Stimulated activated CD8-positive, alpha-beta memory T cell treated with anti-CD3 and anti-CD28 coated beads, Interleukin-15, amount 100 ng/mL, for 24 hours (primary cell): ENCODE measurements around the gene SMARCAL1.

Source experiments
- DNase-seq: peaks from one replicate; pipeline ENCODE4 v3.0.0-alpha.2; 2020; ENCODE audit warnings: low read depth

Gene SMARCAL1

DNA sequence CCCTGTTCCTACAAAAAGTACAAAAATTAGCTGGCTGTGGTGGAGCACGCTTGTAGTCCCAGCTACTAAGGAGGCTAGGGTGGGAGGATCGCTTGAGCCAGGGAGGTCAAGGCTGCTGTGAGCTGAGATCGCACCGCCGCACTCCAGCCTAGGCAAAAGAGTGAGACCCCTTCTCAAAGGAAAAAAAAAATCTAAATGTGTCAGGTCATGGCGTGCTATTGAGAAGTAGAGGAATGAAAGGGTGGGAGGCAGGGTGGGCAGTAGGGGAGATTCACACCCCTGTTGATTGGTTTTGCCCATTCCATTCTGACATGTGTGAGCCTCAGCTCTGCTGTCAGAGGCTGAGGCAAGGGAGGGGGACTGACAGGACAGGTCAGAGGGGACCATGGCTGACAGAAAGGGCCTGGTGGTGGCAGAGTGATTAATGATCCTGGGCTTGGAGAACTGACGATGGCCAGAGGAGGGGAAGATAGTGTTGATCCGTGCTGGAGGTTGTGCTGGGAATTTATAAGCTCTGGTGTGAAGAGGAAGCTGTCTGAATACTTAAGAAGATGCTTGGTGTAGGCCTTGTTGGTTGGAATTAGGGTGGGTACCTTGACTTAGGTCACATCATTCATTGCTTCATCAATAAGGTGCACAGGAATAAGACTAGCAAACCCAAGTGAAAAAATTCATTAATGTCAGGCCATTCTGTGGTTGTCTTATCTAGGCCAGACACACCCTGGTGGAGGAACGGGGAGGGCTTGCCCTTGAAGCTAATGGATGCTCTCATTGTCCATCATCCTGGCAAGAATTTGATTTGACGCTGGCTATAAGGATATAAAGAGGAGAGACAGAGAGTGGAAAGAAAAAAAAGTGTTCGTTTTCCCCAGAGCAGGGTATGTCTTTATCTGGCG lies 19.1 kb upstream of the SMARCAL1 start:
- no peak for DNase-seq

DNA sequence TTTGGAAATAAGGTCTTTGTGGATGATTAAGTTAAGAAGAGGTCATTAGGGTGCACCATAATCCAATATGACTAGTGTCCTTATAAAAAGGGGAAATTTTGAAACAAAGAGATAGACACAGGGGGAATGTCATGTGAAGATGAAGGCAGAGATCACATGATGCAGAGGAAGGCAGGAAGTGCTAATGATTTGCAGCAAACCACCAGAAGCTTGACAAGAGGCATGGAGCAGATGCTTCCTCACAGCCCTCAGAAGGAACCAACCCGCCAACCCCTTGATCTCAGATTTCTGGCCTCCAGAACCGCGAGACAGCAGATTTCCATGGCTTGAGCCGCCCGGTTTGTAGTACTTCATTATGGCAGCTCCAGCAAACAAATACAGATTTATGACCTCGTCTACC lies 17.4 kb upstream of the SMARCAL1 start:
- no peak for DNase-seq

DNA sequence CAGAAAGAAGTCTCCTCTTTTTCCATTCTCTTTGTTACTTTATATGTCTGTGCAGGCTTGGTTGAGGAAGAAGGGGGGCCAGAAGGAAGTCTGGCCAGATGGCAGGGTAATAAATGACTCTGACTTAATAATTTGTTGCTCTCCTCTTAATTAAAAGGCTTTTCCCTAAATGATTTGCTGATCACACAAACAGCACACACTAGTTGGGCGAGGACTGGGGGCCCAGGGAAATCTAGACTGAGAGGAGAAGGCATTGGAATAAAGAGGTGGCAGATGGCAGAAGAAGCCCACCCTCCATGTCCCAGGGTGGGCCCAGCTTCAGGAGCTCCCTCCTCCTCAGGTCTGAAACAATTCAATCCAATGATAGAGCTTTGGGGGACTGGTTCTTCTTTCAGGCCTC lies 12.7 kb upstream of the SMARCAL1 start:
- DNase-seq: no peak

DNA sequence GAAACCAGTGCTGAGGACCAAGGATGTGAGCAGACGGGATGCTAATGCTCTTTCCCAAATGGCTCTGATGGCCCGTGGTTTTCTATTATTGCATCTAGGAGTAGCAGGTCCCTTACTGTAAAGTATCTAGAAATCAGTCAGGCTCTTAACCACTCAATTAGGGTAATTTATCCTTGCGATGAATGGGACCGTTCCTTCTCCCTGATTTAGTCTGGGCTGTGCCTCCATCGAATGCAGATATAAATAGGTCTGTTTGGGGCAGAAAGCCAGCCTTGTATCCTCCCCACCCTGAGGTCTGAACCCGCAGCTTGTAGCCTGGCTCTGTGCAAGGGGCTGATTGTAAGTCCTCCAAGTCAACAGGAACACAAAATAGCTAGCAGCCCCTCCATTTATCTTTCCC lies 9.5 kb upstream of the SMARCAL1 start:
- no peak for DNase-seq

DNA sequence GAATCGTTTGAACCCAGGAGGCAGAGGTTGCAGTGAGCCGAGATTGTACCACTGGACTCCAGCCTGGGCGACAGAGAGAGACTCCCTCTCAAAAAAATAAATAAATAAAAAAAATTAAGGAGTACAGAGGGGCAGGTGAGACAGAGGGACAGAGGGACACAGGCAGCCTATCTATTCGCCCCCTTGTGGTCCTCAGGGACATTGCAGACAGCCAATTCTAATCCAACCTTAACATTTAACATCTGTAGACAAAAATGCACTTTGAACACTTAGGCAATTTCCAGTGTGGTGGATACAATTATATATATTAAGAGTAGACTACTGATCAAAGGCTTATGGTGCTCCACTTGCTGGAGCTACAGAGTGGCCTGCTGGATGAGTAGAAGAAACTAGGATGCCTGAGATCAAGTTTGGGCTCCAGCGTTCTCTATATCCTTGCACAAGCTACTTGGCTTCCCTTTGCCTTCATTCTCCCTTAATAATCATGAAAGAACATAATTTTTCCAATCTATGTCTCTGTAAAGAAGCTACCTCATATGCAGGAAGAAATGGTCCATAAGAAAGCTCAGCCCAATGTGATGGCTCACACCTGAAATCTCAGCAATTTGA lies 8.2 kb upstream of the SMARCAL1 start:
- peak; percentile 8 for DNase-seq

DNA sequence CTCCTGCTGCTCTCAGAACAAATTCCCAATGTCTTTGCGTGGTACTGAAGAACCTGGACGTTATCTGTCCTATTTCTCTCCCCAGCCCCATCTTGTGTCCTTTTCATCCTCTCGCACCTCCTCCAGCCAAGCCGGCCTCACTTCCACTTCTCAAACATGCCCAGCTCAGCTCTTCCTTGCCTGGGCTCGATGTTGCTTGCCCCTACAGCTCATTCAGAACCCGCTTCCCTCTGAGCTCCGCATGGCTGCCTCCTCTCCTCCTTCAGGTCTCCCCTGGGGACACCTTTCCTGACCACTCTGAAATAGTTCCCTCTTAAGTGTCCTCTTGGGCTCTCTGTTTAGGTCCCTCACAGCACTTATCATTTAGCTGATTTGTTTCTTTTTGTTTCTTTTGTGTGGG lies 6.7 kb upstream of the SMARCAL1 start:
- no peak for DNase-seq

DNA sequence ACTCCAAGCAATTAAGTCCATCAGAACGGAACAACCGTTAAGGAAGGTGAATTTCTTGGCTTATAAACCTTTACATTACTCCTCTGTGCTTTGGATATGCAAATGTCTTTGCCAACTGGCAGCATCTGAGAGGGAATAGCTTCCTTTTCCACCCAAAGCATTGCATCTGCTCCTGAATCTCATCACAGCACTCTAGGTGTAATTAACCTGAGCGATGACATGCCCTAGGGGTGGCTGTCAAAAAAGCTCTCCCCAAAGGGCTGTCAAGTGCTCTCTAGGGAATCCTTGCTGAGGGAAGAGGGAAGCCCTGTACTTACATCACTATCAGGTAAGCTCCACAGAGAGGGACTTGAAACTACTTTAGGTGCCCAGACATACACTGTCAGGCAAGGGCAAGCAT lies 5.5 kb upstream of the SMARCAL1 start:
- DNase-seq: no peak

DNA sequence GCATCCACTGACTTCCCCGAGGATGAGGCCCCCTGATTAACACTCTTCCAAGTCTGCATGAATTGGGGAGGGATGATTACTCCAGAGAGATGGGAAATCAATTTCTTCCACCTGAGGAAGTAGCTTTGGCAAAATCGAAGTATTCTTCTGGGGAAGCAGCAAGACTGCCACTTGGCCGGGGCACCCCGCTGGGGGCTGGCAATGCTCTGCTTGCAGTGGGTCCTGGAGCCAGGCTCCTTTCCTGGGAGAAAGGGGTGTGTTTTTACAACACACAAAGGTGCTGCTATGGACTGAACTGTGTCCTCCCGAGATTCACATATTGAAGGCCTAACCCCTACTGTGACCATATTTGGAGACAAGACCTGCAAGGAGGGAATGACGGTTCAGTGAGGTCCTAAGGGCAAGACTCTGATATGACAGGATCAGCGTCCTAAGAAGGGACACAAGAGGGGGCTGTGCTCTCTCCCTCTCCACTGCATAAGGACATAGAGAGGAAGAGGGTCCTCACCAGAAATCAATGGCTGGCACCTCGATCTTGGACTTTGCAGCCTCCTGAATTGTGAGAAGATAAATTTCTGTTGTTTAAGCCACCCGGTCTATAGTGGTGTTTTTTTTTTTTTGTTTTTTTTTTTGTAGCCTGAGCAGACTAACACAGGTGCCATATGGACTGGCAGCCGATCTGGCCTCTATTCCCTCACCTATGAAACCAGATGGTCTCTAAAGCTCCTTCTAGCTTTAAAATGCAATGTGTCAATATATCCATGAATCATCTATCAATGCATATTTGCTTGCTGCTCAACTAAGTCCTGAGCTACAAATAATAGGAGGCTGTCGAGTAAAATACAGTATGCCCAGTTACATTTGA lies 3.6 kb upstream of the SMARCAL1 start:
- DNase-seq: no peak

DNA sequence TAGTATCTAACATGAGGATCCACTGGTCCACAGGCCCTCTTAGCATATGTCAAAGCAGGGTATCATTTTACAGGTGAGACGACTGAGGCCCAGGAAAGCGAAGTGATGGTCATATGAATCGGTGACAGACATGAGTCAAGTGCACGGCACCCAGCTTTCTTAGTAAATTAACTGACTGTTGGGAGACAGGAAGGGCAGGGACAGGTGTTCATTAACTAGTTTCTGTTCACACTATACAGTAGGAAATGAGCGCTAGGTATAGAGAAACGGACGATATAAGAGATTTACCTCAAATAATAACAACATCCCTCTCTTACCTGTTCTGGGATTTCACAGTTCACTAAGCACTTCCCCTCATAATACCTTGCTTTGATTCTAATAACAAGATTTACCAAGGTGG lies 1.7 kb upstream of the SMARCAL1 start:
- DNase-seq: no peak

DNA sequence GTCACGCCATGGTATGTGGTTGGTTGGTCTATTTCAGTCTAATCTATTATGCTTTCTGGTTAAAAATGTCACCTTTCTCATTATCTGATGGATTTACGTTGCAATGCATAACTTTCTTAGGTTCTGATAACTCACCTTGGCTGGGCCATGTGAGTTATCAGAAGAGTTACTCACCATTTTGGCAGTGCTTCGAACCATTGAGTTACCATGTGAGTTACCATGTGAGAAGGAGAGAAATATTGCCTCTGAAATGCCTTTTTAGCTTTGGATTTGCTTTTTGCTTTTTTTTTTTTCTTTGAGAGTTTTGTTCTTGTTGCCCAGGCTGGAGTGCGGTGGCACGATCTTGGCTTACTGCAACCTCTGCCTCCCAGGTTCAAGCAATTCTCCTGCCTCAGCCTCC lies 1.6 kb downstream of the SMARCAL1 start:
- DNase-seq: no peak

DNA sequence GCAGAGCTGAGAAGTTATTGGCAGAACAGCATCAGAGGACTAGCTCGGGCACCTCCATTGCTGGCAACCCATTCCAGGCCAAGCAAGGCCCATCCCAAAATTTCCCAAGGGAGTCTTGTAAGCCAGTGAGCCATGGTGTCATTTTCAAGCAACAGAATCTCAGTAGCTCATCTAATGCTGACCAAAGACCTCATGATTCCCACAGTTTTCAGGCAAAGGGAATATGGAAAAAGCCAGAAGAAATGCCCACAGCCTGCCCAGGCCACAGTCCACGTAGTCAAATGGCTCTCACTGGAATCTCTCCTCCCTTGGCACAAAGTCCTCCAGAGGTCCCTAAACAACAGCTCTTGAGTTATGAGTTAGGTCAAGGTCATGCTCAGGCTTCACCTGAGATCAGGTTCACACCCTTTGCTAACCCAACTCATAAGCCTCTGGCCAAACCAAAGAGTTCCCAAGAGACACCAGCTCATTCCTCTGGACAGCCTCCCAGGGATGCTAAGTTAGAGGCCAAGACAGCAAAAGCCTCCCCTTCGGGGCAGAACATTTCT lies 2.6 kb downstream of the SMARCAL1 start:
- no peak for DNase-seq

DNA sequence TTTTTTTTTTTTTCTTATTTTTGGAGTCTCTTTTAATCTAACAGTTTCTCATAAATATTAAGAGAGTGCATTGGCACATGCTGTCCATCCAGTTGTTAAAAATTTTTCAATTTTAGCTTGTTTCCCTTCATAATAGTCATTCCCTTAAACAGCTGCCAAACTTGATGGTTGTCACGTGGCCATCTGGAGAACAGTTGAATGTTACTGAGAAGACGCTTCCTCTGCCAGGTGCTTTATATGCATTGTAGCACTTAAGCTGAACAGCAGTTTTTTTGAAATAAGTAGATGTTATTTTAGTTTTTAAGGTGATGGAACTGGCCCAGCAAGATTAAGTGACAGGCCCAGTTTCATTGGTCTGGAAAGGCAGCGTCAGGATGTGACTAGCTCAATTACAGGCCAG lies 3.3 kb downstream of the SMARCAL1 start:
- no peak for DNase-seq

DNA sequence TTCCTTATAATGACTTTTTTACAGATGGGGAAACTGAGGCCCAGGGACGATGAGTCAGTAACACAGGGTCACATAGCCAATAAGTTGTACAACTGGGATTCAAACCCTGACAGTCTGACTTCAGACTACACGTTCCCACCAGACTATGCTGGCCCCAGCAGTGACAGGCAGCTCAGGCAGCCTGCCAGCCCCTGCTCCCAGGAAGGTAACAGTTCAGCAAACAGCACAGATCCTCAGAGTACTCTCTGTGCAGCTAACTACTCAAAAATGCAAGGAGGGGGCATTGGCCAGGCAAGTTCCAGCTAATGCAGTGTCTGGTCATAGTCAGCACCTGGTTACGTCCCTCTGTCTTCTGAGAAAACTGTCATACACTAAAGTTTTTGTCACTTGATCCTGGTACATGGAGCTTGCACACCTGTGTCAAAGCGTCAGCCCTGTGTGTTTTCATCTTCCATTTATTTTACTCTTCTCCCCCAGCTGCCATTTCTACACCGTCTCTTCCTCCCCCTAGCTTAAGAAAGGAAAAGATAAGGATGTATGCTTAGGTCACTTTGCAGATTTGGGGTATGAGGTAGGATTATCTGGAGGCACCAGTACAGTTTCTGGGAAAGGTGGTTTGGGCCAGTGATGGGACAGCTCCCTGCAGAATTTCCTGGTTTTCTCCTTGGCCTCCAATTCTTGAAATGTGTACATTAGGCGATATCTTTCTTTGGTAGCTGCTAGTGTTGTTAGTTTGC lies 4.5 kb downstream of the SMARCAL1 start:
- no peak for DNase-seq

DNA sequence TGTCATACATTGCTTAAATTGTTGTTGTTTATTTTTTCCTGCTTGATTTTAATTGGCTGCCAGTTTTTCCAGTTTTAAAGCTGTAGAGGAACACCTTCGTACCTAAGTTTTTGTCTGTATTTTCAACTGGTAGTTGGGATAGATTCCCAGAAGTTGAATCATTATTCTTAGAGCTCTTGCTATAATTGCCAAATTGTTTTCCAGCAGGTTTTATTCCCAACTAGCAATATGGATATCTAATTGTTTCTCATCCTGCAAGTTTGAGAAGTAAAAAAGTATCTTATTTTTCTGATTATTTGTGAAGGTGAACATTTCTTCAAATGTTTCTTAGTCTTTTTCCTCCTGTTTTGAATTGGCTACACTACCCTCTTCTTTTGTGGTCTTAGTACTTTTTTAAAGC lies 6.7 kb downstream of the SMARCAL1 start:
- DNase-seq: no peak

DNA sequence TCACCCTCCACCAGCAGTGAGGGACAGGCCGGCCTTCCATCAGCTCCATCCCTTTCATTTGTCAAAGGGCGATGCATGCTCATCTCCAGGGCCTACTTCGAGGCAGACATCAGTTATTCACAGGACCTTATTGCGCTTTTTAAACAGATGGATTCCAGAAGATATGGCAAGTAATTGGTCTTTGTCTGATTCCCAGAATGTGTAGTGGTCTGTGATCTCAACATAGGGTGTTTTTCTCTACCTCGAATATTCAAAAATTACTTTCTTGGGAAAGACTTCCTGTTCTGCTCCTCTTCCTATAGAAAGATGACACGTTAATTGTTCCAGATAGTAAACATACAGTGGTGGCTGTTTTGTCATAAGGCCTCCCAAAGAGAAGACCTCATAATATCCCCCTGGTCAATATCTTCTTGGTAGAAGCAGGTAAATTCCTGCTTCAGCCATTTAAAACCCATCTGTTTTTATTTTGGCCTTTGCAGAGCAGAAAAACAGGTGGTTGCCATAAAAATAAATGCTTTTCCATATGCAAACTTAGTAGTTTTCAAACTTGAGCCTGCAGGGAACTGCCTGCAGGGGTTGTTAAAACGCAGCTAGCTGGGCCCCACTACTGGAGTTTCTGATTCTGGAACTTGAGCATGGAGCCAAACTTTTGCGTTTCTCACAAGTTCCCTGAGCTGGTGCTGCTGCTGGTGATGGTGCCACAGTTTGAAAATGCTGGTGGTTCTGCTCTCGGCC lies 8.2 kb downstream of the SMARCAL1 start:
- DNase-seq: no peak

DNA sequence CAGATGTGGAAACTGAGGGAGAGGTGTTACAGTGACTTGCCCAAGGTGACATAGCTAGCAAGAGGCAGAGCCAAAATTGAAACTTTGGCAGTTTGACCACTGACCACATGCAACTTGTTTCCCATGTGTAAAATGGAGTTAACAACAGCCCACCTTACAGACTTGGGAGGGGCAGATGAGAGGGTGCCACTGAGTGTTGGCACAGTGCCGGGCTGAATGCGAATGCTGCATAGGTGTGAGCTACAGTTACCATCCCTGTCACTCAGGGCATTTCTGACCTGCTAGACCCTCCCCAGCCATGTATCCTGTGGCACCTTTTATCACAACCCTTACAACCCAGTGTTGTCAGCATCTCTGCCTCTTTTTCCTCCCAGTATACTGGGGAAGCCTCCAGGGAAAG lies 10.8 kb downstream of the SMARCAL1 start:
- no peak for DNase-seq

DNA sequence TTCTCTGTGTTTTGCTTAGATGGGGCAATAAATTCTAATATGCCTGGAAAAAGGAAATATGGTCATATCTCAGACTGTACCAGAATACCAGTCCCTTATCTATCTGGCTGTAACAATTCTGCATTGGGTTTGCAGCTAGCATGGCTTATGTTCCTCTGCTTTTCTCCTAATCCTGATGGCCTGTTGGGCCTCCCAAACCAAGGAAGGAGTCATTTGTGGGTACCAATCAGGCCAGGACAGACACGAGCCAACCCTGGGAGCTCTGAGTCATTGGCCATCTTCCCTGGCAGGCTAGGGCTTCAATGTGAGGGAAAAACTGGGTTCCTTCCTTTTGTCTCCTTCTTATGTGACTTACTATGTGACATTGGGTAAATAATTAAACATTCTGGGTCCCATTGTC lies 12.0 kb downstream of the SMARCAL1 start:
- no peak for DNase-seq

DNA sequence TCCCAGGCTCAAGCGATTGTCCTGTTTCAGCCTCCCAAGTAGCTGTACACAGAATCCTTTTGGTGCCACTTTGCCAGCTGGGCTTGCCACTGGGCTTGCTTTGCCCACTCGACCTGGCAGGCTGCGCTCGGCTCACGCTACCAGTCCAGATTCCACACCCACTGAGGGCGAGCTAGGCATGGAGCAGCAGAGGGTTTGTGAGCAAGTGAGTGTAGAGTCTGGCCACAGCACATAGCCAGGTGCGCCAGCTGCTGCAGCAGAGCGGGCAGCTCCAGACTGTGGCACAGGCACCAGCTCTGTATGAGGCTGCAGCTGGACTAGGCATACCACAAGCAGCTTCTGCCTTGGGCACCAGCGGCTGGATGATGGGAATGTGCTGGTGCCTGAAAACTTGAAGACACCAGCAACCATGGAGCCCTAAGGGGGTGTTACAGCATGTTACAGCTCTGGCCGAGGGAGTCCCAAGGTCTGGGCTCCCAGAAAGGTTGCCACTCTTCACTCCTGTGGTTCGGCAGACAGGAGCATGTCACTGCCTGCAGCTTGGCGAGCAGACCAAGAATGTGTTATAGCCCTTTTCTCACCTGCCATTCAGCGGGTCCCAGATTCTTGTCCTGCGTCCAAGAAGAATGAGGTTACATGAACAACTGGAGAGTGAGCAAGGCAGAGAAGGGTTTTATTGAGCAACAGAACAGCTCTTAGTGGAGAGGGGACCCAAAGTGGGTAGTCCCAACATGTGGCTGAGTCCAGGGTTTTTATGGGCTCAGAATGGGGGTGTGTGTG lies 12.9 kb downstream of the SMARCAL1 start:
- no peak for DNase-seq

DNA sequence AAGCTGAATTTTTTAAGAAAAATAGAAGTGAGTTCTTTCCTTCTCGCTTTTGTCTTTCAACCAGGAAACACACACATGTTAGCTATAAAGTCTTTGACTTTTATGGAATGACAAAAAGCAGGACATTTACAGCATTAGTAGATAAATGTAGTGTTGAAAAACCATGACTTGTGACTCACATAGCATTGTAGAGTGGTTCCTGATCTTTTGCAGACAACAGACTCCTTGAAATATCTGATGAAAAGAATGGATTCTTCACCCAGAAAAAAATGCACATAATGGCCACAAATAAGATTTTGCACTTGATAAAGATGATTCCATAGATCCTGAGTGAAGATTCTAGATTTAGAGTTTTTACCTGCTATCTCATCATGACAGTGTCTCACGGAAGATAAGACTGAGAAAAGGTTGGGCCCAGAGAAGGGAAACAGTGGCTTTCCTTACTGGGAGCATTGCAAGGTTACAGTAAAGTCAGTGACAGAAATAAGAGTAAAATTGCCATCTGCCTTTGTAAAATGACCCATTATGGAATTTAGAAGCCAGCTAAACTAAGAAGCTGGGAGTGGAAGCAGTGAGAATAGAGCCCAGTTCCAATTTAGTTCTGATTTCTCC lies 14.0 kb downstream of the SMARCAL1 start:
- DNase-seq: no peak

DNA sequence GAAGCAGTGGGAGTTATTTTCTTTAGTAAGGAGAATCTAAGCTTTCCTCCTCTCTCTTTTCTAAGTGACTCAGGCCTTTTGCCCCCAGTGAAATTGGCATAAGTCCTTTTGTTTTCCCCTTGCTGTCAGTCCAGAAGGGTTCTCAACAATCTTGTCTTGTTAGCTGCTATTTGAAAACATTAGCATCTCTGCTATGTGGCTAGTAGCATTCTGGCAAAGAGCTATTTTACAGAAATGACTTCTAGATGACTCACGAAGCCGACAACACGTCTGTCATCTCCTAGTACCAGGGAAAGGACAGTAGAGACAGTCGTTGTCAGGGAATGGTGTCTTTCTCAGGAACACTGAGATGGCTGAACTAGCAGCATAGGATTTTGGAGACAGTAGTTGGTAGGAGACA lies 14.7 kb downstream of the SMARCAL1 start:
- no peak for DNase-seq
